HCT116 (cell line): ENCODE data around the gene PTGDS. TPM values are rescaled to one million over a fixed set of nuclear protein-coding genes. Genes with fewer than 3 reads are reported as not detected.
A peak's percentile ranks its signal among the peaks of the same experiment; 100 is the strongest.

Source experiments
- ATAC-seq: fragments of 200-7000 bp; cut with Tn5 transposase; 2 replicates; pipeline ENCODE4 v1.9.1; 2020; ENCODE audit warnings: mild to moderate bottlenecking, moderate library complexity
- BruUV-seq: library from RNA; stranded (reverse); fragments of 400-500 nt; replicated peaks from 2 replicates; lab custom pipeline; 2021; lab: Mats Ljungman, UMichigan
- CTCF ChIA-PET: fragments of 300-600 bp; sonication (Branson Sonifier 250); formaldehyde crosslinking; loops from one replicate; lab custom pipeline; 2021; ENCODE audit warnings: antibody characterized with exemption; lab: Charles Lee
- POLR2A ChIA-PET: fragments of 300-600, 350-600 bp; sonication (Branson Sonifier 250); formaldehyde crosslinking; loops from one replicate; lab custom pipeline; 2021; ENCODE audit warnings: antibody characterized with exemption; lab: Charles Lee
- RAD21 ChIA-PET, 2 experiments: fragments of 300-600 bp; sonication (Branson Sonifier 250); formaldehyde crosslinking; loops; one replicate each; lab custom pipeline; 2023; ENCODE audit warnings: low total read pairs in 2 of 2; ENCODE audit not compliant: uncharacterized antibody in 2 of 2, unreplicated experiment in 2 of 2, low non-redundant PET in 1 of 2; lab: Charles Lee
- DNase-seq: peaks from one replicate; pipeline ENCODE4 v3.0.0-alpha.2; 2010; ENCODE audit warnings: low read depth, low spot score
- H2AFZ ChIP-seq: fragments of 200-600 bp; shearing (Covaris generic), sonication (generic); 2 replicates; pipeline ENCODE4 v1.6.1; 2017; ENCODE audit warnings: low read depth, mixed run types, mixed read lengths, antibody characterized with exemption, low read length; ENCODE audit not compliant: poor library complexity, severe bottlenecking
- H3K27ac ChIP-seq: 2 replicates; pipeline ENCODE4 v1.5.1; 2012; ENCODE audit warnings: low read depth, low read length
- H3K27me3 ChIP-seq: fragments of 200-600 bp; sonication (generic); 2 replicates; pipeline ENCODE4 v1.6.1; 2016; ENCODE audit warnings: mixed run types, low read length, mixed read lengths; ENCODE audit not compliant: insufficient read depth
- H3K36me3 ChIP-seq, 2 experiments: fragments of 200-500 bp in 1 of 2; fragments of 200-600 bp in 1 of 2; sonication (Bioruptor generic) in 1 of 2; sonication (generic) in 1 of 2; 2 replicates each; pipeline versions ENCODE4 v1.5.1 to v1.6.1; 2014 to 2016; ENCODE audit warnings: low read length in 2 of 2, inconsistent platforms in 1 of 2, mixed read lengths in 1 of 2, mixed run types in 1 of 2; ENCODE audit not compliant: insufficient read depth in 2 of 2, control insufficient read depth in 1 of 2
- H3K4me1 ChIP-seq, 2 experiments: fragments of 200-600 bp in 1 of 2; sonication (generic) in 1 of 2; 2 replicates each; pipeline versions ENCODE4 v1.5.1 to v1.6.1; 2012 to 2017; ENCODE audit warnings: low read length in 2 of 2, inconsistent platforms in 1 of 2, mild to moderate bottlenecking in 1 of 2, mixed read lengths in 1 of 2, mixed run types in 1 of 2, moderate library complexity in 1 of 2; ENCODE audit not compliant: insufficient read depth in 2 of 2, control insufficient read depth in 1 of 2
- H3K4me2 ChIP-seq: fragments of 200-600 bp; sonication (generic); 2 replicates; pipeline ENCODE4 v1.6.1; 2017; ENCODE audit warnings: mixed run types, low read length, mixed read lengths
- H3K4me3 ChIP-seq, 2 experiments: fragments of 200-600 bp in 1 of 2; sonication (generic) in 1 of 2; replicated peaks in 1 of 2; 2 replicates each; pipeline ENCODE4 v1.5.1; 2011 to 2016; ENCODE audit warnings: low read length in 2 of 2, control low read depth in 1 of 2, low read depth in 1 of 2, mild to moderate bottlenecking in 1 of 2, mixed read lengths in 1 of 2, mixed run types in 1 of 2
- H3K79me2 ChIP-seq: fragments of 200-600 bp; sonication (generic); 2 replicates; pipeline ENCODE4 v1.6.1; 2017; ENCODE audit warnings: mild to moderate bottlenecking, mixed run types, low read length, moderate library complexity, mixed read lengths; ENCODE audit not compliant: insufficient read depth
- H3K9ac ChIP-seq: fragments of 200-600 bp; sonication (generic); 2 replicates; pipeline ENCODE4 v1.6.1; 2016; ENCODE audit warnings: low read length, mixed read lengths
- H3K9me2 ChIP-seq: fragments of 200-600 bp; sonication (generic), shearing (Covaris generic); 2 replicates; pipeline ENCODE4 v1.6.1; 2017; ENCODE audit warnings: mixed run types, mild to moderate bottlenecking, moderate library complexity; ENCODE audit not compliant: insufficient read depth
- H3K9me3 ChIP-seq, 2 experiments: fragments of 200-500 bp in 1 of 2; fragments of 200-600 bp in 1 of 2; sonication (Bioruptor generic) in 1 of 2; sonication (generic) in 1 of 2; 2 replicates each; pipeline ENCODE4 v1.6.1; 2014 to 2017; ENCODE audit warnings: low read length in 2 of 2, mixed read lengths in 2 of 2, inconsistent platforms in 1 of 2, low read depth in 1 of 2, mild to moderate bottlenecking in 1 of 2, mixed run types in 1 of 2, moderate library complexity in 1 of 2; ENCODE audit not compliant: control insufficient read depth in 1 of 2, insufficient read depth in 1 of 2
- H4K20me1 ChIP-seq: fragments of 200-600 bp; sonication (generic), shearing (Covaris generic); 2 replicates; pipeline ENCODE4 v1.6.1; 2017; ENCODE audit warnings: mixed run types, mild to moderate bottlenecking, moderate library complexity; ENCODE audit not compliant: insufficient read depth
- CBX3 ChIP-seq: IDR thresholded peaks from 2 replicates; pipeline ENCODE4 v1.6.1; 2012; ENCODE audit warnings: low read depth
- CTCF ChIP-seq, 3 experiments: fragments of 200-600 bp in 1 of 3; sonication (generic) in 1 of 3; IDR thresholded peaks in 2 of 3; conservative IDR thresholded peaks in 1 of 3; 2 replicates each; pipeline ENCODE4 v1.5.1; 2012 to 2017; ENCODE audit warnings: low read depth in 2 of 3, low read length in 2 of 3, antibody characterized with exemption in 1 of 3, borderline replicate concordance in 1 of 3, control low read depth in 1 of 3, mild to moderate bottlenecking in 1 of 3, mixed read lengths in 1 of 3, mixed run types in 1 of 3, moderate library complexity in 1 of 3; ENCODE audit not compliant: insufficient read depth in 1 of 3
- EGR1 ChIP-seq: IDR thresholded peaks from 2 replicates; pipeline ENCODE4 v1.6.1; 2012; ENCODE audit warnings: low read depth
- ELF1 ChIP-seq: IDR thresholded peaks from 2 replicates; pipeline ENCODE4 v1.6.1; 2012; ENCODE audit warnings: low read depth, borderline replicate concordance
- EZH2 ChIP-seq: fragments of 200-600 bp; sonication (generic); IDR thresholded peaks from 2 replicates; pipeline ENCODE4 v1.6.1; 2017; ENCODE audit warnings: antibody characterized with exemption, mixed run types
- EZH2phosphoT487 ChIP-seq: fragments of 200-600 bp; IDR thresholded peaks from 2 replicates; pipeline ENCODE4 v1.6.1; 2018; ENCODE audit warnings: antibody characterized with exemption, borderline replicate concordance
- MAX ChIP-seq: IDR thresholded peaks from 2 replicates; pipeline ENCODE4 v1.6.1; 2012
- POLR2A ChIP-seq: IDR thresholded peaks from 2 replicates; pipeline ENCODE4 v1.7.0; 2011; ENCODE audit warnings: borderline replicate concordance; ENCODE audit not compliant: insufficient read depth, insufficient read length; ENCODE audit errors: extremely low read depth
- POLR2AphosphoS5 ChIP-seq: IDR thresholded peaks from 2 replicates; pipeline ENCODE4 v1.6.1; 2011; ENCODE audit warnings: mild to moderate bottlenecking, low read depth, low read length, moderate library complexity
- RAD21 ChIP-seq: IDR thresholded peaks from 2 replicates; pipeline ENCODE4 v1.6.1; 2012; ENCODE audit warnings: low read depth, mild to moderate bottlenecking
- REST ChIP-seq: IDR thresholded peaks from 2 replicates; pipeline ENCODE4 v1.6.1; 2012; ENCODE audit warnings: low read depth
- SRF ChIP-seq: IDR thresholded peaks from 2 replicates; pipeline ENCODE4 v1.6.1; 2012; ENCODE audit warnings: low read depth
- TCF7L2 ChIP-seq: IDR thresholded peaks from 2 replicates; pipeline ENCODE4 v1.7.0; 2011; ENCODE audit warnings: borderline replicate concordance, inconsistent platforms; ENCODE audit not compliant: insufficient read depth, insufficient read length; ENCODE audit errors: extremely low read depth
- ZBTB33 ChIP-seq: IDR thresholded peaks from 2 replicates; pipeline ENCODE4 v1.6.1; 2011; ENCODE audit warnings: mild to moderate bottlenecking, low read length, moderate library complexity; ENCODE audit not compliant: insufficient replicate concordance; ENCODE audit errors: extremely low read depth
- ZFX ChIP-seq: fragments of 450-650 bp; IDR thresholded peaks from 2 replicates; pipeline ENCODE4 v1.6.1; 2017
- ZNF274 ChIP-seq: fragments of 200-500 bp; sonication (Bioruptor generic); IDR thresholded peaks from 2 replicates; pipeline ENCODE4 v1.6.1; 2014; ENCODE audit warnings: mild to moderate bottlenecking, low read depth, low read length, inconsistent platforms
- intact Hi-C: fragments of 100-400 bp; cut with micrococcal nuclease; formaldehyde crosslinking; loops from 2 replicates; pipeline ENCODE4 v1.10.0; 2022
- total RNA-seq: library from RNA; stranded (reverse); gene quantifications from one replicate; pipeline ENCODE4 v1.2.1, GENCODE V29; 2021; ENCODE audit not compliant: unreplicated experiment

PTGDS gene
- total RNA-seq, 1 experiment from 2014 or later, result 3.1 TPM

- ChIA-PET CTCF (interaction anchor here (1.0 to 2.1 kb wide), 25 partner anchors 9 to 238 kb away, joined by 3 to 42 read pairs (median 6); partner anchors contain the start of genes AJM1, ENTPD2, FBXW5 and LRRC26), RAD21 (interaction anchor here (1.2 kb wide), 2 partner anchors 80 to 81 kb away, joined by 4 read pairs; no protein-coding TSS in a partner anchor), POLR2A (interaction anchor here (1.1 to 1.4 kb wide), 3 partner anchors 81 to 212 kb away, joined by 3 to 6 read pairs (median 3); partner anchors contain the start of gene TUBB4B)
- TF ChIP-seq POLR2A (no peak), ZFX (no peak), EZH2phosphoT487 (no peak), ZBTB33 (no peak), CTCF (IDR thresholded peaks at IDR 0.05 in 2 of 3, conservative IDR thresholded peaks at IDR 0.05 in 1 of 3; ENCODE audit: borderline replicate concordance in 1 of 3, insufficient read depth in 1 of 3, low read depth in 2 of 3, low read length in 2 of 3) (peak in 2 of 3 experiments; percentile 59 to 85; a peak in 4 of 6 replicates), RAD21 (no peak), EZH2 (no peak), CBX3 (no peak), TCF7L2 (peak; percentile 8), EGR1 (no peak), ZNF274 (no peak), POLR2AphosphoS5 (peak; percentile 13; the same call in 1 of the 2 replicates), REST (no peak), MAX (no peak), SRF (no peak), ELF1 (no peak)
- no peak for DNase-seq
- Histone ChIP-seq H3K27ac (peak overlapping the region; percentile 85; the same call in 1 of the 2 replicates), H3K79me2 (peaks cover 31% of the 10 kb centered on the region), H3K9me3 (no peaks in the 10 kb centered on the region), H3K4me3 (peak overlapping the region; percentile 56 to 70), H3K9me2 (no peaks in the 10 kb centered on the region), H4K20me1 (no peaks in the 10 kb centered on the region), H3K4me1 (peaks cover 32 to 48% of the 10 kb centered on the region in 2 experiments), H3K36me3 (no peaks in the 10 kb centered on the region), H3K9ac (peak overlapping the region; percentile 59), H3K27me3 (no peaks in the 10 kb centered on the region), H3K4me2 (peak overlapping the region; percentile 100), H2AFZ (peak overlapping the region; percentile 88)
- intact Hi-C loops, result loop anchor here (5.0 kb wide), 1 partner anchor 181 kb away; the partner anchor contains the start of gene PHPT1
- no TSS peak for BruUV-seq
- peak; percentile 70 for ATAC-seq
Observed at GRCh38 chr9:137028263-137029057, 51.2 kb downstream of the PTGDS start.
